Activated CD4-positive, alpha-beta T cell treated with anti-CD3 and anti-CD28 coated beads, Interleukin-2, amount 50 U/mL, for 24 hours (primary cell): ENCODE data around the gene TLK2.
A peak's percentile ranks its signal among the peaks of the same experiment; 100 is the strongest.

Experiments used
- DNase-seq, 2 donors: peaks; one replicate each; pipeline ENCODE4 v3.0.0-alpha.2; 2020; ENCODE audit warnings: low read depth in 1 of 2, low spot score in 1 of 2

TLK2 gene

GRCh38 chr17:62653002-62653825 lies 174.6 kb downstream of the TLK2 start:
- peak; percentile 79 to 91 for DNase-seq

- no peak for DNase-seq
These were observed 175.5 kb downstream of the TLK2 start for GRCh38 chr17:62653826-62654761.

GRCh38 chr17:62655656-62656055 lies 177.0 kb downstream of the TLK2 start:
- DNase-seq, result no peak

DNA sequence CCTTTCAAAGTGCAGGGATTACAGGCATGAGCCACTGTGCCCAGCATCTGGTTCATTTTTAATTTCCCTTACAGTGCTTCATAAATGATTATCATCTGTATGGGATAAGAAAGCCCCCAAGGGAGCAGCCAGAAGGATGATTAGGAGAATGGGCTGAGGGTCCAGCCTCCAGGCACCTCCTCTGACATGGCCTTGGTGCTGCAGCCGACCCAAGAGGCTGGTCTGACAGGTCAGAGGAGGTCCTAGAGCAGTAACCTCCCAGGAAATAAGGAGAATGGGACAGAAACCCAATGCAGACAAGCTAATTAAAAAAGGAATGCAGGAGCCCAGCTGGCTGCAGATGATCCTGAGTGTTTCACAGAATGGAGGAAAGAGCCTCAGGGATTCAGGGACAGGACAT lies 177.8 kb downstream of the TLK2 start:
- no peak for DNase-seq

GRCh38 chr17:62657145-62657665 lies 178.6 kb downstream of the TLK2 start:
- no peak for DNase-seq

DNA sequence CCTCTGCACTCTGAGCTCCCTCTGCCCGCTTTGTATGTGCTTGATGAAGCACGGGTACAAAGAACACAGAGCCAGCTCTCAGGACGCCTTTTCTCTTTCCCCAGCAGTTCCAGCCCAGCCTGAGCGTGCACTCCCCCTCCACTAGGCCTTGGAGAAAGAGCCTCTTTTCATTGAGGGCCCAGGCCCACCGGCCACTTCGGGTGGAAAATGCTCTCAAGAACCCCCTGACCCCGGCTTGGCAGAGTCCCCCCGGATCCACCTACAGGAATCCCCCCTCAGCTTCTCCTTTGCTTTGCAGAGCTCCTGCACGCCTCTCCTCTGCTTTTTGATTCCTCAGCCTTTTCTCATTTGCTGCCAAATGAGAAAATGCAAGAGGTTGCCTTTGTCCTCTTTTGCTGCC lies 179.1 kb downstream of the TLK2 start:
- no peak for DNase-seq

DNA sequence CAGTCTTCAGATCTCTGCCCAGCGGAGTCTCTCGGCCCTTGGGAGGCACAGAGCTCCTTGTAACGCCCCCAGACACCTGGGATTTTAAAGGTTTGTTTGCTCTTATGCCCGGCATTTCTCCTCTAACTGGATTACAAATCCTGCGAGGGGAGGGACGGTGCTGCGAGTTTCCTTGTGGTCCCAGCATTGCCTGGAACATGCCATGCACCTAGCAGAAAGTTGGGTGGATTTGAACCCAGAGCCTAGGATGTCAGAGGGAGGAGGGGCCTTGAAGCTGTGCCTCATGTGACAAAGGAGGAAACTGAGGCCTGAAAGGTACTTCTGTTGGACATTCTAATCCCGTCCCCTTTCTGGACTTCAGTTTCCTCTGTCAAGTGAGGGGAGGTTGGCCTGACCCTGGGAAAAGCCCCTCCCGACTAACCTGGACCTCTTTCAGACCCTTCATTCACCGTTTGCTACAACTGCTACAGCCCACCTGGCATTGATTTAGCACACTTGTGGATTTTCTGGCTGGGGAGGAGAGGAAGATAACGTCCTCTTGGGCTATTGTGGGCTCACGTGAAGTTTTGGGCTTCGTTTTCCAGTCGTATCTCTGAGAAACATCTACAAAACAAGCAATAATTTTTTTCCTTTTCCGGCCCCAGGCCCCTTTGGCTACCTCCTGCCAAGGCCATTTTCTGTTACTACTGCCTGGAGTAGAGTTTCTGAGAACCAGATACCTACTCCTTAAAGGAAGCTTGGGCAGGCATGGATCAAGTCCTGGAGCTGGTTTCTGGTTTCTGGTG lies 179.7 kb downstream of the TLK2 start:
- DNase-seq, result no peak

GRCh38 chr17:62660629-62661118 lies 182.0 kb downstream of the TLK2 start:
- no peak for DNase-seq

- no peak for DNase-seq
These were observed 182.7 kb downstream of the TLK2 start for GRCh38 chr17:62661337-62661736.

DNA sequence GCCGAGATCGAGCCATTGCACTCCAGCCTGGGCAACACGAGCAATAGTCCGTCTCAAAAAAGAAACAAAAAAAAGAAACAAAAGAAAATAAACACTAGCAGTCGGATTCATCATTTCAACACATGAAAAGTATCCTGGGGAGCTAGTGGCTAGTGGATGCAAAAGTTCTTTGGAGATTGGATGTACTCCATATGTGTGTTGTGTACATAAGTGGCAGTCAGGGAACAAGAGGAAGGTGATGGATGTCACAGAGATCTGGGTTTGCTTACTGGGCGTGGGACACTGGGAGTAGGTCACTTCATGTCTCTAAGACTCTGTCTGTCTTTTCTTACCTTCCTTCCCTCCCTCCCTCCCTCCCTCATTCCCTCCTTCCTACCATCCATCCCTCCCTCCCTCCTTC lies 184.2 kb downstream of the TLK2 start:
- DNase-seq, result no peak
